K562 (cell line): ENCODE data around the gene NR6A1. TPM values are rescaled to one million over a fixed set of nuclear protein-coding genes. Genes with fewer than 3 reads are reported as not detected.

Experiments used
- ATAC-seq: fragments of 200-7000 bp; cut with Tn5 transposase; 3 replicates; pipeline ENCODE4 v1.9.1; 2020; ENCODE audit warnings: moderate library complexity
- BruUV-seq: library from RNA; stranded (reverse); fragments of 400-500 nt; replicated peaks from 2 replicates; lab custom pipeline; 2021; lab: Mats Ljungman, UMichigan
- CTCF ChIA-PET: fragments of 300-600 bp; formaldehyde crosslinking; extraction: SDS; loops from one replicate; lab custom pipeline; 2021; ENCODE audit warnings: low intra/inter-chr PET ratio; lab: Yijun Ruan, JAX
- POLR2A ChIA-PET: fragments of 300-600, 350-650 bp; sonication (Branson Sonifier 250); formaldehyde crosslinking; extraction: SDS; loops from one replicate; lab custom pipeline; 2021; ENCODE audit warnings: antibody characterized with exemption, inconsistent platforms; lab: Yijun Ruan, JAX
- DNase-seq, 4 experiments: peaks; one replicate each; pipeline versions ENCODE4 v3.0.0 to v3.0.0-alpha.2; 2011 to 2018; ENCODE audit warnings: low spot score in 3 of 4, mixed read lengths in 3 of 4; ENCODE audit errors: extremely low read depth in 1 of 4
- FAIRE-seq: peaks from 2 replicates; lab custom pipeline; 2011; peaks lifted over from hg19 to GRCh38; lab: Jason Lieb, UNC
- H2AFZ ChIP-seq: 2 replicates; pipeline ENCODE4 v1.6.0; 2011; ENCODE audit warnings: low read depth, low read length, control low read depth, inconsistent platforms
- H3K27ac ChIP-seq: fragments of 200-600 bp; 3 replicates; pipeline ENCODE4 v1.8.0; 2011; ENCODE audit warnings: low read depth, mild to moderate bottlenecking, control low read depth, inconsistent platforms, low read length, moderate library complexity, mixed read lengths; ENCODE audit errors: extremely low read depth
- H3K27me3 ChIP-seq, 2 experiments: fragments of 300-600 bp in 1 of 2; 2 replicates in 1 of 2; 3 replicates in 1 of 2; pipeline versions ENCODE4 v1.6.0 to v1.8.0; 2011; ENCODE audit warnings: inconsistent platforms in 2 of 2, low read length in 2 of 2, mild to moderate bottlenecking in 1 of 2, mixed read lengths in 1 of 2, moderate library complexity in 1 of 2; ENCODE audit not compliant: control insufficient read depth in 2 of 2, insufficient read depth in 2 of 2
- H3K36me3 ChIP-seq: fragments of 300-600 bp; 3 replicates; pipeline ENCODE4 v1.8.0; 2011; ENCODE audit warnings: mild to moderate bottlenecking, low read length, inconsistent platforms; ENCODE audit not compliant: control insufficient read depth, insufficient read depth
- H3K4me1 ChIP-seq, 2 experiments: fragments of 200-600 bp in 1 of 2; replicated peaks in 1 of 2; 2 replicates in 1 of 2; 3 replicates in 1 of 2; pipeline versions ENCODE4 v1.5.1 to v1.8.0; 2011; ENCODE audit warnings: inconsistent platforms in 2 of 2, low read length in 2 of 2, mild to moderate bottlenecking in 1 of 2, mixed read lengths in 1 of 2, moderate library complexity in 1 of 2; ENCODE audit not compliant: control insufficient read depth in 2 of 2, insufficient read depth in 2 of 2
- H3K4me2 ChIP-seq: 2 replicates; pipeline ENCODE4 v1.6.1; 2011; ENCODE audit warnings: low read length, control low read depth, inconsistent platforms, mixed read lengths; ENCODE audit not compliant: insufficient read depth
- H3K4me3 ChIP-seq: fragments of 200-600 bp; sonication (generic), shearing (Covaris generic); 2 replicates; pipeline ENCODE4 v1.5.1; 2016; ENCODE audit warnings: control low read depth, inconsistent platforms
- H3K79me2 ChIP-seq: fragments of 200-600 bp; 3 replicates; pipeline ENCODE4 v1.8.0; 2011; ENCODE audit warnings: low read length, inconsistent platforms; ENCODE audit not compliant: control insufficient read depth, insufficient read depth
- H3K9ac ChIP-seq, 2 experiments: 2 replicates each; pipeline versions ENCODE4 v1.6.0 to v1.6.1; 2011; ENCODE audit warnings: low read depth in 2 of 2, low read length in 2 of 2, control low read depth in 1 of 2, inconsistent platforms in 1 of 2, mild to moderate bottlenecking in 1 of 2, mixed read lengths in 1 of 2; ENCODE audit not compliant: insufficient read depth in 1 of 2
- H3K9me1 ChIP-seq: one replicate; pipeline ENCODE4 v1.6.0; 2011; ENCODE audit warnings: inconsistent platforms, mild to moderate bottlenecking, low read length, moderate library complexity; ENCODE audit not compliant: control insufficient read depth, insufficient read depth
- H3K9me3 ChIP-seq: replicated peaks from 2 replicates; pipeline ENCODE4 v1.5.1; 2011; ENCODE audit warnings: low read depth, low read length, inconsistent platforms; ENCODE audit not compliant: control insufficient read depth, insufficient read depth
- H4K20me1 ChIP-seq: replicated peaks from 2 replicates; pipeline ENCODE4 v1.6.1; 2011; ENCODE audit warnings: low read length, inconsistent platforms, mixed read lengths; ENCODE audit not compliant: control insufficient read depth, insufficient read depth
- BCOR ChIP-seq: fragments of 450-650 bp; IDR thresholded peaks from 2 replicates; pipeline ENCODE4 v1.6.1; 2016
- MIER1 ChIP-seq: fragments of 450-650 bp; IDR thresholded peaks from 2 replicates; pipeline ENCODE4 v1.6.1; 2016; ENCODE audit warnings: antibody characterized with exemption, mild to moderate bottlenecking, low read depth
- ZFP36 ChIP-seq: fragments of 150-350 bp; IDR thresholded peaks from 2 replicates; pipeline ENCODE4 v1.6.1; 2018; ENCODE audit warnings: low read length, low read depth; ENCODE audit not compliant: partially characterized antibody
- WGBS: fragments of 100-300 bp; shearing (Covaris generic); methylation state at CpG from one replicate; pipeline ENCODE4 v1.1.6; 2016; ENCODE audit warnings: low coverage, mixed read lengths; ENCODE audit not compliant: insufficient coverage; ENCODE audit errors: missing lambda C conversion rate; 5-methylcytosine and 5-hydroxymethylcytosine counted together
- in situ Hi-C: fragments of 300-500 bp; cut with MboI; formaldehyde crosslinking; loops from 4 replicates; pipeline ENCODE4 v1.15.0; 2018; ENCODE audit warnings: inconsistent platforms, mixed read lengths
- intact Hi-C: fragments of 100-400 bp; cut with micrococcal nuclease; formaldehyde crosslinking; loops from 2 replicates; pipeline ENCODE4 v1.14.2; 2022
- polyA plus RNA-seq, 8 experiments: library from polyadenylated mRNA; depleted of rRNA in 4 of 8; stranded (reverse) in 5 of 8; unstranded in 3 of 8; fragments of >200 nt; fragmentation: Nextera tagmentation in 2 of 8; fragmentation: Illumina TruSeq in 1 of 8; extraction: Ambion mirVana in 2 of 8; extraction: Trizol in 1 of 8; gene quantifications; 2 replicates each; pipeline versions ENCODE4 v1.2.1 to v1.2.3, GENCODE V29; 2011 to 2014; ENCODE audit warnings: inconsistent platforms in 1 of 8, missing spikeins in 1 of 8
- total RNA-seq, 7 experiments: library from RNA; depleted of rRNA in 6 of 7; stranded (reverse); fragments of >200 nt in 6 of 7; fragmentation: Illumina TruSeq in 2 of 7; extraction: Trizol in 2 of 7; gene quantifications; 2 replicates each; pipeline versions ENCODE4 v1.2.1 to v1.2.3, GENCODE V29; 2011 to 2021; ENCODE audit warnings: low replicate concordance in 1 of 7
- TF ChIP-seq, protein P1 (sequence below): fragments of 450-650 bp; IDR thresholded peaks from 2 replicates; pipeline ENCODE4 v1.6.1; 2016

Gene NR6A1
- total and polyA plus RNA-seq, 9 of the 15 experiments (the other 6 are each of a cell fraction or from before 2014, with no cell fraction given) = 9.7 to 55.4 (median 28.3) TPM

DNA sequence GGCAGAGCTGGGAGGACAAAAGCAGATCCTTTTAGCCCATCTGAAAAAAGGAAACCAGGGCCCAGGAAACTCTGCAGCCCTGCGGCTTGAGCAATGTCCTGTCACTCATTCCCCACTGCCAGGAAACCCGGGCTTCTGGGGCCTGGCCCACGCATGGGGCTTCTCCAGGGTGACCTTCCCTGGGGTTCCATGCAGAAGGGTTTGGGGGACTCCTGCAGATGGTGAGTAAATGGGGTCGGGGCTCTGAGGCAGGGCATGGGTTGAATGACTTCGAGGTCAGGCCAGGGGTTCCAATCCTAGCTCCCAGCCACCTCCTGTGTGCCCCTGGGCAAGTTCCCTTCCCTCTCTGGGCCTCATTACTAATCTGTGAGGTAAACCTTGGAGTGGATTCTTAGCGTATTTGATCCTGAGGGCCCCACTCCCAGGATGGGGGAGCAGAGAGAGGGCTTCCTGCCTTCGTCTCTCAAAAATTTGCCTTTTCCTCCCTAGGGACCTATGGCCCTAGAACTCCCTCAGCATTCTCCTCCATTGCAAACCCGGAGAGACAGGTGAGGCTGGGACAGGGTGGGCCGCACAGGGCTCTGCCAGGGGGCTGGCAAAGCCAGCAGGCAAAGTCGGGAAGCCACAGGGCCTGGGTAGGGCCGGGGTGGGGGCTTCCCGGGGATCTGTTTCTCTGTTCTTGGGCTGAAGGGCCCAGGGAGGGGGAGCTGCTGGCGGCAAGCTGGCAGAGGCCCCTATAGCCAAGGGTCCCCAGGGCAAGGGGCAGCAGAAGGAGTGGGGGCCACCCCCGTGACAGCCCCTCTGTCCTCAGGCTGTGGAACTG lies 295.0 kb downstream of the NR6A1 start:
- H2AFZ ChIP-seq = no peak overlapping the region
- DNase-seq (no peak), FAIRE-seq (no peak), ATAC-seq (no peak)
- in situ Hi-C loops (no loop called here), intact Hi-C loops (no loop called here)
- H3K27me3 ChIP-seq = peaks cover 4 to 52% of the 10 kb centered on the region in 2 experiments; a peak in 4 of 5 replicates
- BruUV-seq = no TSS peak
- WGBS = 10% methylated on average over 9 of the region's 14 CpGs
- no peaks in the 10 kb centered on the region for H3K9me1 ChIP-seq
- H3K4me3 ChIP-seq = no peak overlapping the region
- peaks cover 16% of the 10 kb centered on the region for H4K20me1 ChIP-seq
- no peak overlapping the region for H3K9ac ChIP-seq
- H3K36me3 ChIP-seq = no peaks in the 10 kb centered on the region
- no peak overlapping the region for H3K27ac ChIP-seq
- peaks cover 0 to 50% of the 10 kb centered on the region in 2 experiments; a peak in 3 of 5 replicates for H3K4me1 ChIP-seq
- H3K4me2 ChIP-seq = no peak overlapping the region
- ChIA-PET POLR2A (interaction anchor here (0.5 to 0.7 kb wide), 3 partner anchors 22 to 1843 kb away, joined by 3 to 4 read pairs (median 3); no protein-coding TSS in a partner anchor), CTCF (no interaction called here)
- TF ChIP-seq, protein P1, sequence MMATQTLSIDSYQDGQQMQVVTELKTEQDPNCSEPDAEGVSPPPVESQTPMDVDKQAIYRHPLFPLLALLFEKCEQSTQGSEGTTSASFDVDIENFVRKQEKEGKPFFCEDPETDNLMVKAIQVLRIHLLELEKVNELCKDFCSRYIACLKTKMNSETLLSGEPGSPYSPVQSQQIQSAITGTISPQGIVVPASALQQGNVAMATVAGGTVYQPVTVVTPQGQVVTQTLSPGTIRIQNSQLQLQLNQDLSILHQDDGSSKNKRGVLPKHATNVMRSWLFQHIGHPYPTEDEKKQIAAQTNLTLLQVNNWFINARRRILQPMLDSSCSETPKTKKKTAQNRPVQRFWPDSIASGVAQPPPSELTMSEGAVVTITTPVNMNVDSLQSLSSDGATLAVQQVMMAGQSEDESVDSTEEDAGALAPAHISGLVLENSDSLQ = peak; percentile 41; the same call in 1 of the 2 replicates
- 0 out of 2 replicates have a peak, but pooled peaks have one; percentile 15 for TF ChIP-seq BCOR
- no peak for TF ChIP-seq MIER1
- peak; percentile 52 for TF ChIP-seq ZFP36
- H3K9me3 ChIP-seq = no peaks in the 10 kb centered on the region
- H3K79me2 ChIP-seq = no peaks in the 10 kb centered on the region
